Caco-2 (cell line): ENCODE measurements around the gene GPER1. TPM values are rescaled to one million over a fixed set of nuclear protein-coding genes. Genes with fewer than 3 reads are reported as not detected.

ENCODE experiments used
- BruUV-seq: library from RNA; stranded (reverse); fragments of 400-500 nt; replicated peaks from 2 replicates; lab custom pipeline; 2021; lab: Mats Ljungman, UMichigan
- CTCF ChIA-PET: fragments of 300-600 bp; sonication (Branson Sonifier 250); formaldehyde crosslinking; loops from one replicate; lab custom pipeline; 2022; ENCODE audit warnings: antibody characterized with exemption; lab: Charles Lee
- POLR2A ChIA-PET: fragments of 300-600 bp; sonication (Branson Sonifier 250); formaldehyde crosslinking; loops from one replicate; lab custom pipeline; 2022; ENCODE audit warnings: antibody characterized with exemption; lab: Charles Lee
- DNase-seq, 2 experiments: peaks; one replicate each; pipeline versions ENCODE4 v3.0.0 to v3.0.0-alpha.2; 2020 to 2022
- H3K27me3 ChIP-seq: replicated peaks from 2 replicates; pipeline ENCODE4 v1.6.0; 2011; ENCODE audit warnings: low read length; ENCODE audit not compliant: control insufficient read depth, insufficient read depth
- H3K36me3 ChIP-seq: 2 replicates; pipeline ENCODE4 v1.5.1; 2011; ENCODE audit warnings: low read length; ENCODE audit not compliant: control insufficient read depth, insufficient read depth
- H3K4me1 ChIP-seq: fragments of 250-450 bp; sonication (Bioruptor Pico); 2 replicates; pipeline ENCODE4 v1.5.1; 2020; ENCODE audit warnings: mild to moderate bottlenecking
- H3K4me3 ChIP-seq: 2 replicates; pipeline ENCODE4 v1.5.1; 2011; ENCODE audit warnings: low read depth, mild to moderate bottlenecking, control low read depth, low read length
- H3K9me3 ChIP-seq: fragments of 250-450 bp; sonication (Bioruptor Pico); 2 replicates; pipeline ENCODE4 v1.5.1; 2020; ENCODE audit warnings: mild to moderate bottlenecking, moderate library complexity
- H3K27ac Mint-ChIP-seq: one replicate; pipeline ENCODE4 v1.8.0; 2022; ENCODE audit warnings: mixed read lengths; ENCODE audit not compliant: unreplicated experiment
- H3K27me3 Mint-ChIP-seq: one replicate; pipeline ENCODE4 v1.8.0; 2022; ENCODE audit warnings: mixed read lengths; ENCODE audit not compliant: insufficient read depth, unreplicated experiment
- H3K36me3 Mint-ChIP-seq: one replicate; pipeline ENCODE4 v1.8.0; 2022; ENCODE audit warnings: mild to moderate bottlenecking, mixed read lengths; ENCODE audit not compliant: insufficient read depth, unreplicated experiment
- H3K4me1 Mint-ChIP-seq: one replicate; pipeline ENCODE4 v1.8.0; 2022; ENCODE audit warnings: low read depth, mixed read lengths; ENCODE audit not compliant: unreplicated experiment
- H3K4me3 Mint-ChIP-seq: one replicate; pipeline ENCODE4 v1.8.0; 2022; ENCODE audit warnings: mild to moderate bottlenecking, moderate library complexity, mixed read lengths; ENCODE audit not compliant: unreplicated experiment
- H3K9me3 Mint-ChIP-seq: one replicate; pipeline ENCODE4 v1.8.0; 2022; ENCODE audit warnings: mixed read lengths; ENCODE audit not compliant: unreplicated experiment
- intact Hi-C: fragments of 100-400 bp; cut with micrococcal nuclease; formaldehyde crosslinking; loops from one replicate; pipeline ENCODE4 v1.10.0; 2022; ENCODE audit not compliant: unreplicated experiment
- total RNA-seq: library from RNA; stranded (reverse); gene quantifications from 2 replicates; pipeline ENCODE4 v1.2.3, GENCODE V29; 2022
- TF ChIP-seq, protein P1 (sequence below), 2 experiments: fragments of 200-600 bp in 1 of 2; IDR thresholded peaks; 1 replicate in 1 of 2; 2 replicates in 1 of 2; pipeline versions ENCODE4 v1.5.1 to v1.8.0; 2011 to 2022; ENCODE audit warnings: antibody characterized with exemption in 1 of 2, control low read depth in 1 of 2, inconsistent platforms in 1 of 2, low read depth in 1 of 2, low read length in 1 of 2, mild to moderate bottlenecking in 1 of 2, moderate library complexity in 1 of 2; ENCODE audit not compliant: insufficient read depth in 1 of 2, severe bottlenecking in 1 of 2, unreplicated experiment in 1 of 2

Gene GPER1
- total RNA-seq, 1 experiment from 2014 or later = 0.25 TPM

DNA sequence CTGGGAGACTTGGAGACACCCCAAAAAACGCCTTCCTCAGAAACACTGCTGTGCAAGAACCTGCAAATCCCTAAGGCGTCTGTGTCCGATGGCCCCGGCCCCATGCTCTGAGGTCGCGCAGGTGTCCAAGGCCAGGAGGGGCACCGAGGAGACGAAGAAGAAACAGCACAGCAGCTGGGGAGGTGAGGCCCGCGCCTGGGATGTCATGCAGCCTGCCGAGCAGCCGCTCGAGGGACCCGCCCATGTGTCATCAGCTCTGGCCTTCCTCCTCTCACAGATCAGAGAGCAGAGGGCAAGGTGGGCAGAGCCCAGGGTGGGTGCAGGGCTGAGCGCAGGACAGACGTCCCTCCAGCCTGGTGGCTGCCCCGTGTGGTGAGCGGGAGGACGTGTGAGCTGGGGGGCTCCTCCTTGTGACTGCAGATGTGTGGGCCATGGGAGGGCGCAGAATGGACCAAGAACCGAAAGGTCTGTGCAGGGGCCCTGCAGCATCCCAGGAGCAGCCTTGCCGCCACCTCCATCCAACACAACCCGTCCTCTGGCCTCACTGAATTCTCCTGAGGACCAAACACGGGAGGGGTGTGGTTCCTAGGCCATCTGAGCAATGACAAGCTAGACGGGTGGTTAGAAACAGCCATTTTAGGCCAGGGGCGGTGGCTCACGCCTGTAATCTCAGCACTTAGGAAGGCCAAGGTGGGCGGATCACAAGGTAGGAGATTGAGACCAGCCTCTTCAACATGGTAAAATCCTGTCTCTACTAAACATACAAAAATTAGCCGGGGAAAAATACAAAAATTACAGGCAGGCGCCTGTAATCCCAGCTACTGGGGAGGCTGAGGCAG lies 13.1 kb upstream of the GPER1 start:
- H3K36me3 ChIP-seq = no peaks in the 10 kb centered on the region
- Mint-ChIP-seq H3K27me3 (no peaks in the 10 kb centered on the region), H3K36me3 (peaks cover 14% of the 10 kb centered on the region), H3K4me3 (no peak overlapping the region), H3K9me3 (no peaks in the 10 kb centered on the region), H3K27ac (no peak overlapping the region), H3K4me1 (no peaks in the 10 kb centered on the region)
- POLR2A ChIA-PET = no interaction called here
- no TSS peak for BruUV-seq
- intact Hi-C loops = no loop called here
- H3K4me3 ChIP-seq = no peak overlapping the region
- no peaks in the 10 kb centered on the region for H3K27me3 ChIP-seq
- no peak for DNase-seq
- CTCF ChIA-PET = interaction anchor here (0.6 kb wide), 1 partner anchor 1370 kb away, joined by 4 read pairs; no protein-coding TSS in a partner anchor
- TF ChIP-seq, protein P1, sequence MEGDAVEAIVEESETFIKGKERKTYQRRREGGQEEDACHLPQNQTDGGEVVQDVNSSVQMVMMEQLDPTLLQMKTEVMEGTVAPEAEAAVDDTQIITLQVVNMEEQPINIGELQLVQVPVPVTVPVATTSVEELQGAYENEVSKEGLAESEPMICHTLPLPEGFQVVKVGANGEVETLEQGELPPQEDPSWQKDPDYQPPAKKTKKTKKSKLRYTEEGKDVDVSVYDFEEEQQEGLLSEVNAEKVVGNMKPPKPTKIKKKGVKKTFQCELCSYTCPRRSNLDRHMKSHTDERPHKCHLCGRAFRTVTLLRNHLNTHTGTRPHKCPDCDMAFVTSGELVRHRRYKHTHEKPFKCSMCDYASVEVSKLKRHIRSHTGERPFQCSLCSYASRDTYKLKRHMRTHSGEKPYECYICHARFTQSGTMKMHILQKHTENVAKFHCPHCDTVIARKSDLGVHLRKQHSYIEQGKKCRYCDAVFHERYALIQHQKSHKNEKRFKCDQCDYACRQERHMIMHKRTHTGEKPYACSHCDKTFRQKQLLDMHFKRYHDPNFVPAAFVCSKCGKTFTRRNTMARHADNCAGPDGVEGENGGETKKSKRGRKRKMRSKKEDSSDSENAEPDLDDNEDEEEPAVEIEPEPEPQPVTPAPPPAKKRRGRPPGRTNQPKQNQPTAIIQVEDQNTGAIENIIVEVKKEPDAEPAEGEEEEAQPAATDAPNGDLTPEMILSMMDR (IDR thresholded peaks at IDR 0.05; ENCODE audit: insufficient read depth in 1 of 2, low read depth in 1 of 2, low read length in 1 of 2, severe bottlenecking in 1 of 2, unreplicated experiment in 1 of 2) = no peak
- no peaks in the 10 kb centered on the region for H3K4me1 ChIP-seq
- no peaks in the 10 kb centered on the region for H3K9me3 ChIP-seq

DNA sequence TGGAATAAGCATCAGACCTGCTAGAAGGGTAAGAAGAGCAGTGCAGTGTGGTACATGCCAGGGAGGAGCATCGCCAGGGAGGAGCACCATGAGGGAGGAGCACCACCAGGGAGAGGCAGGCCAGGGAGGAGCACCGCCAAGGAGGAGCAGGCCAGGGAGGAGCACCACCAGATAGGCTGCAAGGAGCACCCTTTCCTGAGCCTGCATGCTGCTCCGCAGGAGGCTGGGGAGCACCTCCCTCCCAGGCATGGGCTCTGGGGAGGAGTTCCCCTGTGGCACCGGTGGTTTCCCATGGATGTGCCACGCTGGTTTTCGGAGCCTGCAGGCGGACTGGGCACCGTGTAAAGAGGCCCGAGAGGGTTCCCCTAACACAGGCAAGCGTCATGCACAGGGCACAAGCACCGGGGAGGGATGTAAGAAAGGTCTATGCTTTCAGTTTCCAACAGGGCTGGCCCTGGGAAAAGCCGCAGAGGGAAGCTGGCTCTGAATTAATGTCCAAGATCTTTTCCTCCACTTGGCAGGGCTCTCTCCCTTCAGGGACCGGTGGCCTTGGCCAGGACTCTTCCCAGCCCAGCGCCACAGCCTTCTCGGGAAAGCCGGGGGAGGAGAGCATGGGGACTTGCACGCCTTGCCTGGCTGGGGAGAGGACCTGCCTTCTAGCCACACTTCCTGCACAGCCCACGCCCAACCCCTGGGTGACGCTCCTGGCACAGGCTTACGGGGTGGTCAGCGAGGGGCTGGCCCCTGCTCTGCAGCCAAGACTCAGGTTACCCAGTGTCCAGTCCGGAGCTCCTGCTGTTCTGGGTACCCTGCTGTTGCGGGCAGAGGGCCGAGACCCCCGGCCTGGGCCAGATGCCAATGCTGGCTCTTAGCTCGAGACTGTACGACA lies 11.5 kb upstream of the GPER1 start:
- POLR2A ChIA-PET = interaction anchor here (0.6 kb wide), 1 partner anchor 110 kb away, joined by 3 read pairs; no protein-coding TSS in a partner anchor
- Mint-ChIP-seq H3K4me3 (no peak overlapping the region), H3K9me3 (no peaks in the 10 kb centered on the region), H3K36me3 (peaks cover 4% of the 10 kb centered on the region), H3K27ac (no peak overlapping the region), H3K27me3 (no peaks in the 10 kb centered on the region), H3K4me1 (no peaks in the 10 kb centered on the region)
- no peaks in the 10 kb centered on the region for H3K4me1 ChIP-seq
- CTCF ChIA-PET = interaction anchor here (0.6 kb wide), 1 partner anchor 99 kb away, joined by 3 read pairs; no protein-coding TSS in a partner anchor
- no peaks in the 10 kb centered on the region for H3K9me3 ChIP-seq
- DNase-seq = no peak
- no TSS peak for BruUV-seq
- H3K4me3 ChIP-seq = no peak overlapping the region
- H3K27me3 ChIP-seq = no peaks in the 10 kb centered on the region
- intact Hi-C loops = no loop called here
- TF ChIP-seq, protein P1 (IDR thresholded peaks at IDR 0.05; ENCODE audit: insufficient read depth in 1 of 2, low read depth in 1 of 2, low read length in 1 of 2, severe bottlenecking in 1 of 2, unreplicated experiment in 1 of 2) = no peak
- no peaks in the 10 kb centered on the region for H3K36me3 ChIP-seq

DNA sequence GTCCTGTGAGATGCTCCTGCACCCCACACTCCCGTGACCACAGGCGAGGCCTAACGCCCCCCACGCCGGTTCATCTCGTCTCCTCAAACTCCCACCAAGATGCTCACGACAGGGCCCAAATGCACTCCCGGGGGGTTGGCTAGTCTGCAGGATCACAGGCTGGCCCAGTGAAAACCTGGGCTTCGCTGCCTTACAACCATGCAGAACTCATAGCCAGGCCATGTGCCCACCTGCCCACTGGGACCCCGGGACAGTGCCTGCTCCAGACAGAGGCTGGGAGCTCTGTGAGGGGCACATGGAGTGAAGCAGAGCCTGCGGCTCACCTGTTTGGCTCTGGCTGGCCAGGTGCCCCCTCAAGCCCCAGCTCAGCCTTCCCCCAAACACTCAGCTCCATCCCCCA lies 9.4 kb upstream of the GPER1 start:
- BruUV-seq = no TSS peak

More for the DNA sequence above, 9.4 kb upstream of the GPER1 start:
- Histone ChIP-seq H3K36me3 (no peaks in the 10 kb centered on the region), H3K9me3 (no peaks in the 10 kb centered on the region), H3K4me1 (no peaks in the 10 kb centered on the region), H3K27me3 (no peaks in the 10 kb centered on the region), H3K4me3 (no peak overlapping the region)
- intact Hi-C loops = no loop called here
- ChIA-PET POLR2A (no interaction called here), CTCF (no interaction called here)
- Mint-ChIP-seq H3K36me3 (peaks cover 4% of the 10 kb centered on the region), H3K9me3 (no peaks in the 10 kb centered on the region), H3K27ac (no peak overlapping the region), H3K27me3 (no peaks in the 10 kb centered on the region), H3K4me3 (no peak overlapping the region), H3K4me1 (no peaks in the 10 kb centered on the region)
- DNase-seq = no peak
- TF ChIP-seq, protein P1 (IDR thresholded peaks at IDR 0.05; ENCODE audit: insufficient read depth in 1 of 2, low read depth in 1 of 2, low read length in 1 of 2, severe bottlenecking in 1 of 2, unreplicated experiment in 1 of 2) = no peak
